PC-9 (cell line): ENCODE data around the gene TNNI3K.

Experiments
- CTCF ChIP-seq: fragments of 200-600 bp; sonication (generic); conservative IDR thresholded peaks from 2 replicates; pipeline ENCODE4 v1.6.1; 2017; ENCODE audit warnings: mixed run types, antibody characterized with exemption, mild to moderate bottlenecking, moderate library complexity
- EZH2 ChIP-seq: fragments of 200-600 bp; sonication (generic); IDR thresholded peaks from 2 replicates; pipeline ENCODE4 v1.8.0; 2017; ENCODE audit warnings: antibody characterized with exemption, low read depth

GRCh38 chr1:74486036-74486435 is 250.8 kb downstream of the TNNI3K start:
- TF ChIP-seq CTCF (no peak), EZH2 (no peak)
